Testis (tissue), 3 donors: ENCODE measurements around the gene EFNB1. TPM values are rescaled to one million over a fixed set of nuclear protein-coding genes. Genes with fewer than 3 reads are reported as not detected.
A peak's percentile ranks its signal among the peaks of the same experiment; 100 is the strongest.

Experiments
- DNase-seq: peaks from one replicate; pipeline ENCODE4 v3.0.0-alpha.2; 2019
- H3K27ac ChIP-seq, 2 donors: fragments of 200-600 bp; sonication (generic); one replicate each; pipeline ENCODE4 v1.5.1; 2019
- H3K27me3 ChIP-seq: fragments of 200-600 bp; sonication (generic); one replicate; pipeline ENCODE4 v1.5.1; 2019
- H3K36me3 ChIP-seq: fragments of 200-600 bp; sonication (generic); one replicate; pipeline ENCODE4 v1.5.1; 2017; ENCODE audit warnings: low read depth; ENCODE audit errors: missing control alignments
- H3K4me1 ChIP-seq: fragments of 200-600 bp; sonication (generic); one replicate; pipeline ENCODE4 v1.5.1; 2019
- H3K4me3 ChIP-seq, 2 donors: fragments of 200-600 bp; sonication (generic); one replicate each; pipeline ENCODE4 v1.5.1; 2017 to 2019
- H3K9me3 ChIP-seq: fragments of 200-600 bp; sonication (generic); one replicate; pipeline ENCODE4 v1.5.1; 2017
- CTCF ChIP-seq, 3 experiments: fragments of 450-650 bp in 2 of 3; fragments of 200-600 bp in 1 of 3; sonication (generic) in 1 of 3; IDR thresholded peaks; one replicate each; pipeline ENCODE4 v1.5.1; 2016 to 2019; ENCODE audit warnings: antibody characterized with exemption in 3 of 3, mild to moderate bottlenecking in 2 of 3, moderate library complexity in 1 of 3
- POLR2A ChIP-seq: fragments of 450-650 bp; IDR thresholded peaks from one replicate; pipeline ENCODE4 v1.6.1; 2017; ENCODE audit warnings: antibody characterized with exemption, mild to moderate bottlenecking, moderate library complexity
- WGBS, 2 donors: methylation state at CpG; one replicate each; pipeline ENCODE4 v1.1.5; 2018; 5-methylcytosine and 5-hydroxymethylcytosine counted together
- intact Hi-C: fragments of 100-400 bp; cut with DNase I; formaldehyde crosslinking; loops from one replicate; pipeline ENCODE4 v1.15.1; 2023; ENCODE audit warnings: low total_unique reads
- polyA plus RNA-seq: library from polyadenylated mRNA; stranded (reverse); fragments of 350-450 nt; fragmentation: Illumina TruSeq; extraction: RNeasy Lipid Tissue Mini Kit (QIAGEN cat#74804); gene quantifications from one replicate; pipeline ENCODE4 v1.2.3, GENCODE V29; 2014; ENCODE audit warnings: low read depth, low replicate concordance; ENCODE audit not compliant: insufficient read depth
- total RNA-seq, 2 donors: library from RNA; depleted of rRNA; stranded (reverse); fragments of >200 nt; gene quantifications; one replicate each; pipeline ENCODE4 v1.2.3, GENCODE V29; 2016

Gene EFNB1
- total and polyA plus RNA-seq, 3 donors from 2014 or later = 14.6 to 29.4 (median 21.1) TPM

DNA sequence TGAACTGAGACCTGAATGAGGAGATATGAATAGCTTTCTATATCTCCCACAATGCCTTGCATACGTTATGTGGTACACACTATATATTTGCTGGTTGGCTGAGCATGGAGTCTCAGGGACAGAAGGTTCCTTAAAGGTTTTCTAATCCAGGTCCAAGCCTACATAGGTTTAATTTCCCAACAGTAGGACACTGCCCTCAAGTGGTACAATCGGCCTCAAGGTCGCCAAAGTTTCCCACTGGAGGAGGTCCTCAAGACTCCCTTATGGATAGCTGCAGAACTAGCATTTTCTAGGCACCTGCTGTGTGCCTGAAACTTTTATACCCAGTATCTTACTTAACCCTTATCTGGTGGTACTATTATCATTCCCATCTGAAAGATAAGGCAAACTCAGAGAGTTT is 21.0 kb upstream of the EFNB1 start:
- intact Hi-C loops = no loop called here
- TF ChIP-seq CTCF (IDR thresholded peaks at IDR 0.05) (peak in 2 of 3 experiments; percentile 31 to 43), POLR2A (no peak)
- Histone ChIP-seq H3K4me3 (no peak overlapping the region), H3K27ac (no peak overlapping the region), H3K27me3 (no peaks in the 10 kb centered on the region), H3K4me1 (no peaks in the 10 kb centered on the region), H3K9me3 (no peaks in the 10 kb centered on the region), H3K36me3 (no peaks in the 10 kb centered on the region)
- peak; percentile 43 for DNase-seq
- WGBS, 2 donors = 37 to 60% methylated on average over 3 of the region's 3 CpGs

DNA sequence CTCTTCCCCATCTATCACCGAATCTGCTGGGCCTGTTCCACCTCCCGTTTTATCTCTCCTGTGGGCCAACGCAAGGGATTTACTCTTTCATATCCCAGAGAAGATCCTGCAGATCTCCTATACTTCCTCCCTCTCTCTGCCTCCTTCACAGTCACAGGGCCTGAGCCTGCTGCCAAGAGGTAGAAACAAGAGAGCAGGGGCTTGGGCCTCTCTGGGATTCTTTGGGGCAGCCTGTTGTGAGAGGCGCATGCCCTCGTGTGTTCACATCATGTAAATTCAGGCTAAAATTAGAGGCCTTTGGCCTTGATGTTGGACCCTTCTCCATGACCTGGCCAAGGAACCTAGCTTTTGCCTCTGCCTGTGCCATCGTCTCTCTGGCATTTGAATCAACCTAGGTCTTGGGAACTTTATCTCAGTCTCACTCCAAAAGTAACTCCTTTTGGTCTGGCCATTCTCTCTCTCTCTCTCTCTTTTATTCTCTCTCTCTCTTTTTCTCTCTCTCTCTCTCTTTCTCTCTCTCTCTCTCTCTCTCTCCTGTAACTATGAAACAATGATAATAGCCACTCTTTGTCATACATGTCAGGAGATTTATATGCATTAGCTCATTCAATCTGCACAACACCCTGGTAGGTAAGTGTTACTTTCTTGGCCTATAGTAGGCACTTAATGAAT is 20.0 kb upstream of the EFNB1 start:
- TF ChIP-seq CTCF (IDR thresholded peaks at IDR 0.05) (peak in 1 of 3 experiments; percentile 8), POLR2A (no peak)
- Histone ChIP-seq H3K4me1 (no peaks in the 10 kb centered on the region), H3K27me3 (no peaks in the 10 kb centered on the region), H3K4me3 (no peak overlapping the region), H3K36me3 (no peaks in the 10 kb centered on the region), H3K9me3 (no peaks in the 10 kb centered on the region), H3K27ac (no peak overlapping the region)
- DNase-seq = peak; percentile 53
- WGBS, 2 donors = 55 to 56% methylated on average over 6 of the region's 6 CpGs
- intact Hi-C loops = no loop called here

- H3K4me3 ChIP-seq = no peak overlapping the region
- 83 to 93% methylated on average over 3 to 6 of the region's 6 CpGs for WGBS, 2 donors
- H3K4me1 ChIP-seq = no peaks in the 10 kb centered on the region
- TF ChIP-seq CTCF (IDR thresholded peaks at IDR 0.05) = no peak
- no peak for TF ChIP-seq POLR2A
- H3K27ac ChIP-seq = no peak overlapping the region
- DNase-seq = no peak
- no peaks in the 10 kb centered on the region for H3K27me3 ChIP-seq
- no peaks in the 10 kb centered on the region for H3K9me3 ChIP-seq
- intact Hi-C loops = loop anchor here (5.0 kb wide), 2 partner anchors 402 to 467 kb away; no protein-coding TSS in a partner anchor
- no peaks in the 10 kb centered on the region for H3K36me3 ChIP-seq
Measured at GRCh38 chrX:68820476-68821110, 8.2 kb upstream of the EFNB1 start.

DNA sequence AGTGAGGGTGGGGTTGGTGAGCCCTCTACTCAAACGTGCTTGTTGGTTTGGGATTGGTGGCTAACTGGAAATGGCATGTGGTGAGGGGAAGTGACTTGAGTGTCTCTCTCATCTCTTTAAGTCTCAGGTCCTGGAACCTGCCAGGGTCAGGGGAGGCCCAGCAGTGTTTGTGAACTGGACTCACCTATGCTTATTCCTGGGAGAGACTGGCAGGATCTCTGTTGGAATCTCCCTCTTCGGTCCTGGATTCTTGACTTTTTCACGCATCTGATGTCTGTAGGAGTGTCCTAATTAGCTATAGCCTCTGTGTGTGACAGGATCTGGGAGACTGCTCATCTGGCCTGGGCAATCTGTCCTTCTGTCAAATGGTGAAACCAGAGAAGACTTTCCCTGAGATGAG is 7.2 kb upstream of the EFNB1 start:
- Histone ChIP-seq H3K4me3 (no peak overlapping the region), H3K4me1 (no peaks in the 10 kb centered on the region), H3K27me3 (no peaks in the 10 kb centered on the region), H3K36me3 (no peaks in the 10 kb centered on the region), H3K9me3 (no peaks in the 10 kb centered on the region), H3K27ac (no peak overlapping the region)
- 40% methylated on average over 1 of the region's 3 CpGs; no CpG with 5 or more reads in 1 of the 2 donors for WGBS, 2 donors
- intact Hi-C loops = loop anchor here (5.0 kb wide), 2 partner anchors 401 to 466 kb away; no protein-coding TSS in a partner anchor
- TF ChIP-seq CTCF (IDR thresholded peaks at IDR 0.05) = no peak
- TF ChIP-seq POLR2A = no peak
- DNase-seq = no peak
